ENCODE data around the gene PSG4. TPM values are rescaled to one million over a fixed set of nuclear protein-coding genes. Genes with fewer than 3 reads are reported as not detected.
"Not testable (repeated sequence)": the region's sequence is repeated elsewhere in the genome, so short reads cannot be mapped to it uniquely, and the experiment has no call there.

Gene PSG4
- polyA plus RNA-seq, 1 donor from 2014 or later: not detected

DNA sequence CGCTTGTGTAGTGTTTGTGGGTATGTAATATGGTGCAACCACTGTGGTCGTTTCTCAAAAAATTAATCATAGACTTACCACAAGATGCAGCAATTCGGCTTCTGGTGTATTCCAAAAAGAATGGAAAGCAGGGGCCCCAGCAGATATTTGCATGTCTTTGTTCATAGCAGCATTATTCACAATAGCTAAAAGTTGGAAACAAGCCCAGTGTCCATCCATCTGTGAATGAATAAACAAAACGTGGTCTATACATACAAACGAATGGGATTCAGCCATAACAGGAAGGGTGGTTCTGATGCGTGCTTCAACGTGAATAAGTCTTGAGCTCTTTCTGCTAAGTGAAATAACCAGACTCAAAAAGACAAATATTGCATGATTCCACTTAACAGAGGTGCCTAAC, 55.6 kb downstream of the PSG4 start:
- H3K9me3 ChIP-seq (ENCODE audit: low read length); H3K4me3 ChIP-seq (ENCODE audit: low read length); H3K4me2 ChIP-seq (ENCODE audit: low read length); H2AFZ ChIP-seq (ENCODE audit: low read depth, low read length); H4K20me1 ChIP-seq (ENCODE audit: insufficient read depth); H3F3A ChIP-seq (ENCODE audit: insufficient read depth, low read length, poor library complexity, severe bottlenecking); H3K27ac ChIP-seq (ENCODE audit: low read length); H3K36me3 ChIP-seq (ENCODE audit: insufficient read depth, low read length); H3K9ac ChIP-seq (ENCODE audit: low read length); H3K9me2 ChIP-seq (ENCODE audit: insufficient read depth, low read length); H3K27me3 ChIP-seq (ENCODE audit: insufficient read depth, low read depth, low read length); H3K79me2 ChIP-seq (replicated peaks; ENCODE audit: insufficient read depth, low read length): not testable (repeated sequence)

DNA sequence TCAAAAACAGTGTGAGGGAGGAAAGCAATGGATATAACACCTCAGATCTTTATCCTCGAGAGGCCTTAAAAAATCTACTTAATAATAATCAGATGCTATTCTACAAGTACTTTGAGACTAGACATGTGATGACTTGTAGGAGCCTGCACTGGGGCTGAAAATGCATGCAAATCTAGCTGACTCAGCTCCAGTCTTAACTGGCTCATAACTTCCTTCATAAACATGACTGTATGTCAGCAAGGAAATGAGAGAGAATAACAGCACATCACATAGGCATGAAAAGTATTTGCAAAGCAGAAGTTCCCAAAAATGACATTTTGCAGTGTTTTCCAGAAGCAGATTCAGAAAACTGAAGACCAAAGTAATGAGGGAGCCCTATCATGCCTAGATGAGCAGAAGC, 57.2 kb downstream of the PSG4 start:
- no peak overlapping the region for H3K27ac ChIP-seq (ENCODE audit: low read length)
- H3K4me3 ChIP-seq (ENCODE audit: low read length): no peak overlapping the region
- no peaks in the 10 kb centered on the region for H3K27me3 ChIP-seq (ENCODE audit: insufficient read depth, low read depth, low read length)
- H2AFZ ChIP-seq (ENCODE audit: low read depth, low read length): no peak overlapping the region
- H3K9me3 ChIP-seq (ENCODE audit: low read length): no peaks in the 10 kb centered on the region
- TF ChIP-seq EZH2 (IDR thresholded peaks at IDR 0.05; ENCODE audit: borderline replicate concordance, insufficient read depth, low read length, poor library complexity, severe bottlenecking) (no peak), SMC3 (conservative IDR thresholded peaks at IDR 0.05; ENCODE audit: poor library complexity) (no peak), REST (IDR thresholded peaks at IDR 0.05; ENCODE audit: borderline replicate concordance) (no peak), CTCF (IDR thresholded peaks at IDR 0.05; ENCODE audit: poor library complexity, severe bottlenecking) (no peak), RAD21 (conservative IDR thresholded peaks at IDR 0.05) (no peak), MXI1 (conservative IDR thresholded peaks at IDR 0.05; ENCODE audit: poor library complexity, severe bottlenecking) (no peak)
- no peaks in the 10 kb centered on the region for H3F3A ChIP-seq (ENCODE audit: insufficient read depth, low read length, poor library complexity, severe bottlenecking)
- H3K9me2 ChIP-seq (ENCODE audit: insufficient read depth, low read length): no peaks in the 10 kb centered on the region
- H3K9ac ChIP-seq (ENCODE audit: low read length): no peak overlapping the region
- H3K36me3 ChIP-seq (ENCODE audit: insufficient read depth, low read length): no peaks in the 10 kb centered on the region
- H4K20me1 ChIP-seq (ENCODE audit: insufficient read depth): no peaks in the 10 kb centered on the region
- H3K4me2 ChIP-seq (ENCODE audit: low read length): no peak overlapping the region
- H3K79me2 ChIP-seq (replicated peaks; ENCODE audit: insufficient read depth, low read length): no peaks in the 10 kb centered on the region

Other genes with a start within 250 kb of the PSG4 start
- gene PSG11, start 179.2 kb downstream of the PSG4 start, polyA plus RNA-seq: not detected in 2 replicates
- gene PSG2, start 122.9 kb downstream of the PSG4 start, polyA plus RNA-seq: not detected in 2 replicates
- gene PSG5, start 19.1 kb downstream of the PSG4 start, polyA plus RNA-seq: not detected in 2 replicates
- not detected in 2 replicates for gene PSG9, start 63.9 kb upstream of the PSG4 start, polyA plus RNA-seq
- gene CD177, start 148.0 kb upstream of the PSG4 start, polyA plus RNA-seq: not detected in 2 replicates
- not detected in 2 replicates for gene TEX101, start 209.3 kb upstream of the PSG4 start, polyA plus RNA-seq